Neuronal stem cell (in vitro differentiated cells): ENCODE measurements around the gene KIF12. TPM values are rescaled to one million over a fixed set of nuclear protein-coding genes. Genes with fewer than 3 reads are reported as not detected.

Experiments
- DNase-seq: peaks from one replicate; pipeline ENCODE4 v3.0.0-alpha.2; 2013; ENCODE audit warnings: low spot score
- H2AFZ ChIP-seq: one replicate; pipeline ENCODE4 v1.6.1; 2013; ENCODE audit warnings: mild to moderate bottlenecking, low read length, inconsistent platforms
- H2AK5ac ChIP-seq: 2 replicates; pipeline ENCODE4 v1.6.1; 2013; ENCODE audit warnings: low read depth, mild to moderate bottlenecking, inconsistent platforms, low read length, moderate library complexity, mixed read lengths
- H2BK120ac ChIP-seq: 2 replicates; pipeline ENCODE4 v1.6.1; 2013; ENCODE audit warnings: low read depth, mild to moderate bottlenecking, inconsistent platforms, low read length, moderate library complexity, mixed read lengths
- H2BK12ac ChIP-seq: one replicate; pipeline ENCODE4 v1.6.1; 2013; ENCODE audit warnings: low read length, inconsistent platforms
- H2BK15ac ChIP-seq: 2 replicates; pipeline ENCODE4 v1.6.1; 2013; ENCODE audit warnings: mild to moderate bottlenecking, low read length, inconsistent platforms, mixed read lengths
- H2BK5ac ChIP-seq: one replicate; pipeline ENCODE4 v1.6.1; 2013; ENCODE audit warnings: inconsistent platforms, mild to moderate bottlenecking, low read length, moderate library complexity
- H3K14ac ChIP-seq: one replicate; pipeline ENCODE4 v1.6.1; 2013; ENCODE audit warnings: low read length, inconsistent platforms
- H3K18ac ChIP-seq: 2 replicates; pipeline ENCODE4 v1.6.1; 2013; ENCODE audit warnings: low read length, inconsistent platforms
- H3K23ac ChIP-seq: 2 replicates; pipeline ENCODE4 v1.6.1; 2013; ENCODE audit warnings: low read depth, mild to moderate bottlenecking, mixed read lengths, low read length, inconsistent platforms; ENCODE audit not compliant: poor library complexity
- H3K27ac ChIP-seq: replicated peaks from 3 replicates; pipeline ENCODE4 v1.5.1; 2013; ENCODE audit warnings: low read length, inconsistent platforms
- H3K27me3 ChIP-seq, 3 experiments: 2 replicates each; pipeline ENCODE4 v1.6.1; 2013; ENCODE audit warnings: low read length in 3 of 3, mild to moderate bottlenecking in 2 of 3, inconsistent platforms in 1 of 3, low read depth in 1 of 3, mixed read lengths in 1 of 3, moderate library complexity in 1 of 3; ENCODE audit not compliant: control insufficient read depth in 3 of 3, insufficient read depth in 3 of 3
- H3K36me3 ChIP-seq, 2 donors: replicated peaks in 1 of 2; 2 replicates each; pipeline ENCODE4 v1.6.1; 2013; ENCODE audit warnings: low read length in 2 of 2; ENCODE audit not compliant: control insufficient read depth in 2 of 2, insufficient read depth in 2 of 2
- H3K4ac ChIP-seq: 2 replicates; pipeline ENCODE4 v1.6.1; 2013; ENCODE audit warnings: inconsistent platforms, mild to moderate bottlenecking, low read length, moderate library complexity
- H3K4me1 ChIP-seq, 2 donors: 1 replicate in 1 of 2; 2 replicates in 1 of 2; pipeline ENCODE4 v1.6.1; 2013; ENCODE audit warnings: low read length in 2 of 2, low read depth in 1 of 2; ENCODE audit not compliant: control insufficient read depth in 2 of 2, insufficient read depth in 1 of 2
- H3K4me2 ChIP-seq: one replicate; pipeline ENCODE4 v1.6.1; 2013; ENCODE audit warnings: mild to moderate bottlenecking, low read length, inconsistent platforms; ENCODE audit not compliant: insufficient read depth, poor library complexity, severe bottlenecking
- H3K4me3 ChIP-seq, 2 donors: 2 replicates each; pipeline ENCODE4 v1.5.1; 2013; ENCODE audit warnings: low read length in 2 of 2, mild to moderate bottlenecking in 2 of 2, inconsistent platforms in 1 of 2, moderate library complexity in 1 of 2
- H3K79me1 ChIP-seq: one replicate; pipeline ENCODE4 v1.6.1; 2013; ENCODE audit warnings: low read depth, mild to moderate bottlenecking, inconsistent platforms, low read length, moderate library complexity
- H3K9ac ChIP-seq: one replicate; pipeline ENCODE4 v1.6.1; 2013; ENCODE audit warnings: mild to moderate bottlenecking, low read depth, low read length, inconsistent platforms; ENCODE audit not compliant: poor library complexity
- H3K9me3 ChIP-seq, 2 donors: replicated peaks in 1 of 2; 2 replicates each; pipeline versions ENCODE3 to v1.6.1; 2013; ENCODE audit warnings: low read length in 2 of 2, mild to moderate bottlenecking in 2 of 2, inconsistent platforms in 1 of 2, low read depth in 1 of 2, mixed read lengths in 1 of 2, moderate library complexity in 1 of 2; ENCODE audit not compliant: control insufficient read depth in 2 of 2, insufficient read depth in 1 of 2
- H4K8ac ChIP-seq: one replicate; pipeline ENCODE4 v1.6.1; 2013; ENCODE audit warnings: low read depth, mild to moderate bottlenecking, inconsistent platforms, low read length, moderate library complexity
- H4K91ac ChIP-seq: one replicate; pipeline ENCODE4 v1.6.1; 2013; ENCODE audit warnings: low read length, low read depth, mild to moderate bottlenecking, inconsistent platforms; ENCODE audit not compliant: poor library complexity
- WGBS, 2 donors: extraction: QIAGEN DNeasy Blood & Tissue Kit; methylation state at CpG; one replicate each; pipeline ENCODE4 v1.1.7; 2013; ENCODE audit warnings: missing lambda C conversion rate in 2 of 2, mixed read lengths in 1 of 2; ENCODE audit not compliant: insufficient read length in 2 of 2, insufficient replicate concordance in 1 of 2; ENCODE audit errors: extremely low coverage in 2 of 2; 5-methylcytosine and 5-hydroxymethylcytosine counted together
- polyA plus RNA-seq, 2 experiments: library from polyadenylated mRNA; stranded (reverse); fragments of 200-250 nt; gene quantifications; one replicate each; pipeline ENCODE4 v1.2.3, GENCODE V29; 2013

The KIF12 gene
- 0.18 TPM for polyA plus RNA-seq (2013, experiment 1 of 2)
- polyA plus RNA-seq (2013, experiment 2 of 2): 0.22 TPM

GRCh38 chr9:114098936-114099668 lies at the start of gene KIF12:
KIF12 (minus strand) TSS chr9:114099292; CDS start chr9:114099276, 16 bp downstream.
- Histone ChIP-seq H3K36me3 (no peaks in the 10 kb centered on the region), H2BK15ac (peak within 1 kb of the TSS; percentile 33), H3K9me3 (peaks cover 0 to 2% of the 10 kb centered on the region in 2 donors), H3K27me3 (peaks cover 0 to 69% (median 33%) of the 10 kb centered on the region in 3 experiments), H2BK5ac (no peak within 1 kb of the TSS), H3K4ac (no peak within 1 kb of the TSS), H3K4me3 (peak within 1 kb of the TSS in 1 of 2 donors; percentile 85), H3K4me1 (peaks cover 5 to 8% of the 10 kb centered on the region in 2 donors), H4K8ac (no peak within 1 kb of the TSS), H3K14ac (no peak within 1 kb of the TSS), H3K23ac (peak within 1 kb of the TSS; percentile 6), H2AK5ac (peak within 1 kb of the TSS; percentile 77), H4K91ac (no peak within 1 kb of the TSS), H3K79me1 (no peaks in the 10 kb centered on the region), H3K9ac (peak within 1 kb of the TSS; percentile 24), H3K27ac (no peak within 1 kb of the TSS), H2BK12ac (no peak within 1 kb of the TSS), H2AFZ (peak within 1 kb of the TSS; percentile 66), H2BK120ac (no peak within 1 kb of the TSS), H3K18ac (peak within 1 kb of the TSS; percentile 91), H3K4me2 (peak within 1 kb of the TSS; percentile 99)
- no CpG with 5 or more reads among the region's 32 CpGs for WGBS, 2 donors
- no peak for DNase-seq

GRCh38 chr9:114146735-114147134 lies 47.6 kb upstream of the KIF12 start:
- H4K91ac ChIP-seq: no peak overlapping the region
- no peaks in the 10 kb centered on the region for H3K79me1 ChIP-seq
- H3K9ac ChIP-seq: no peak overlapping the region
- no CpG with 5 or more reads among the region's 6 CpGs for WGBS, 2 donors
- H3K27ac ChIP-seq: no peak overlapping the region
- H3K14ac ChIP-seq: no peak overlapping the region
- no peak for DNase-seq
- no peak overlapping the region for H3K4me3 ChIP-seq
- peaks cover 0 to 61% (median 0%) of the 10 kb centered on the region in 3 experiments for H3K27me3 ChIP-seq
- no peak overlapping the region for H2BK15ac ChIP-seq
- H2BK12ac ChIP-seq: no peak overlapping the region
- no peak overlapping the region for H3K4me2 ChIP-seq
- H3K4ac ChIP-seq: no peak overlapping the region
- H2AK5ac ChIP-seq: no peak overlapping the region
- H2AFZ ChIP-seq: no peak overlapping the region
- no peaks in the 10 kb centered on the region for H3K9me3 ChIP-seq
- no peaks in the 10 kb centered on the region for H3K4me1 ChIP-seq
- no peak overlapping the region for H4K8ac ChIP-seq
- no peak overlapping the region for H2BK5ac ChIP-seq
- H2BK120ac ChIP-seq: no peak overlapping the region
- H3K23ac ChIP-seq: no peak overlapping the region
- H3K36me3 ChIP-seq: no peaks in the 10 kb centered on the region
- no peak overlapping the region for H3K18ac ChIP-seq

- no peak overlapping the region for H2BK12ac ChIP-seq
- no peak overlapping the region for H3K4me2 ChIP-seq
- no peak overlapping the region for H4K8ac ChIP-seq
- no peak overlapping the region for H2BK5ac ChIP-seq
- H3K9me3 ChIP-seq: no peaks in the 10 kb centered on the region
- H2AFZ ChIP-seq: no peak overlapping the region
- H3K4me1 ChIP-seq: no peaks in the 10 kb centered on the region
- no peak for DNase-seq
- no peak overlapping the region for H3K23ac ChIP-seq
- no peaks in the 10 kb centered on the region for H3K79me1 ChIP-seq
- H4K91ac ChIP-seq: no peak overlapping the region
- no peaks in the 10 kb centered on the region for H3K36me3 ChIP-seq
- WGBS, 2 donors: no CpG with 5 or more reads among the region's 5 CpGs
- H2BK15ac ChIP-seq: no peak overlapping the region
- H3K4me3 ChIP-seq: no peak overlapping the region
- no peak overlapping the region for H3K9ac ChIP-seq
- no peak overlapping the region for H3K27ac ChIP-seq
- no peak overlapping the region for H2AK5ac ChIP-seq
- no peak overlapping the region for H3K14ac ChIP-seq
- no peak overlapping the region for H3K18ac ChIP-seq
- H3K4ac ChIP-seq: no peak overlapping the region
- peaks cover 0 to 55% (median 0%) of the 10 kb centered on the region in 3 experiments for H3K27me3 ChIP-seq
- H2BK120ac ChIP-seq: no peak overlapping the region
Measured at GRCh38 chr9:114143234-114143633, 44.1 kb upstream of the KIF12 start.

DNA sequence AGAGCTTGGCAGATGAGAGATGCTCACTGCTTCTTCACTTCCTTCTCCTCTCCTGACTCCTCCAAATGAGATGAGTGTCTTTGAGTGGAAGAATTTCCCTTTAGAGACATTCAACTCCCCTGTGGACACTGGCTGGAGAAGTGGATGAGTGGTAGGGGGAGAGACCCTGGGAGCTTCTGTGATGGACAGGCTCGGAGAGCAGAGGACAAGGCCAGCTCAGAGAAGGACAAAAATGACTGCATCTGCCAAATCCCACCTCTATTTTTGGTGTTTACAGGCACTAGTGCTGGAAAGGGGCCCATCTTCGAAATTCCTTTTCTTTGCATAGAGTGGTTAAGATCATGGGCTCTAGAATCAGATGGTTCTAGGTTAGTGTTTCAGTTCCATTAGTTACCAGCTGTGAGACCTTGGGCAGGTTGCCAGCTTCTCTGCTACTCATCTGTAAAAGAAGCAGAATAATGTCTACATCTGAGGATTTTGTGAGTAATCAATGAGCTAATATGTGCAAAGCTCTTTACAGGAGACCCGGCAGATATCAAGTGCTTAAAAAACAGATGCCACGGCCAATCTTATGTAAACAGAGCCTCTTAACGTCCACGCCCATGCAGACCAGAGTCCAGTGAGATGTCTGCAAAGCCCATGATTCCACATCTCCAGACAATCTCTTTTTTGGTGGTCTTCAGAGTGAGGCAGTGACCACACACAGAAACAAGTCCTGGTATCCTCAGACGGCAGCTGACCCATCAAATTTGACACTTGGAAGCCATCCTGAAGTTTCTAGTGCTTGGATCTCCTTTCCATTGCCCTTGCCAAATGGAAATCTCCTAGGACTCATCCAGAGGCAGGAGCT lies 42.7 kb upstream of the KIF12 start:
- Histone ChIP-seq H3K36me3 (no peaks in the 10 kb centered on the region), H2AK5ac (no peak overlapping the region), H2BK5ac (no peak overlapping the region), H2BK120ac (no peak overlapping the region), H4K91ac (no peak overlapping the region), H2BK12ac (no peak overlapping the region), H2AFZ (no peak overlapping the region), H3K79me1 (no peaks in the 10 kb centered on the region), H3K27ac (no peak overlapping the region), H3K14ac (no peak overlapping the region), H2BK15ac (no peak overlapping the region), H3K4me3 (no peak overlapping the region), H3K4ac (no peak overlapping the region), H3K23ac (no peak overlapping the region), H4K8ac (no peak overlapping the region), H3K4me2 (no peak overlapping the region), H3K9ac (no peak overlapping the region), H3K27me3 (peaks cover 0 to 60% (median 0%) of the 10 kb centered on the region in 3 experiments), H3K9me3 (peaks cover 0 to 4% of the 10 kb centered on the region in 2 donors), H3K4me1 (no peaks in the 10 kb centered on the region), H3K18ac (no peak overlapping the region)
- no peak for DNase-seq
- no CpG with 5 or more reads among the region's 7 CpGs for WGBS, 2 donors
